GM12892 (cell line): Measurements from ENCODE around the gene GLP1R.

Experiments used
- DNase-seq: peaks from one replicate; pipeline ENCODE4 v3.0.0; 2011; ENCODE audit not compliant: insufficient read length
- FAIRE-seq: peaks from 2 replicates; lab custom pipeline; 2011; peaks lifted over from hg19 to GRCh38; lab: Jason Lieb, UNC
- POLR2A ChIP-seq: IDR thresholded peaks from 2 replicates; pipeline ENCODE4 v1.6.1; 2011; ENCODE audit warnings: low read depth, low read length, control low read depth
- POLR2AphosphoS5 ChIP-seq: IDR thresholded peaks from 2 replicates; pipeline ENCODE4 v1.6.1; 2011; ENCODE audit warnings: low read depth, low read length, control low read depth
- TAF1 ChIP-seq: IDR thresholded peaks from 2 replicates; pipeline ENCODE4 v1.6.1; 2011; ENCODE audit warnings: low read depth, mild to moderate bottlenecking, control low read depth, low read length, borderline replicate concordance

GLP1R gene

GRCh38 chr6:39021041-39021440 lies 27.5 kb upstream of the GLP1R start:
- FAIRE-seq (no peak), DNase-seq (no peak)
- TF ChIP-seq POLR2A (no peak), POLR2AphosphoS5 (no peak), TAF1 (no peak)

GRCh38 chr6:39021779-39022178 lies 26.8 kb upstream of the GLP1R start:
- no peak for FAIRE-seq
- DNase-seq, result no peak
- TF ChIP-seq POLR2A, result no peak
- no peak for TF ChIP-seq POLR2AphosphoS5
- no peak for TF ChIP-seq TAF1

- FAIRE-seq (peak; percentile 57), DNase-seq (no peak)
- no peak for TF ChIP-seq POLR2AphosphoS5
- TF ChIP-seq TAF1, result no peak
- no peak for TF ChIP-seq POLR2A
These were observed 22.4 kb upstream of the GLP1R start for GRCh38 chr6:39026175-39026574.

- FAIRE-seq, result peak; percentile 91
- TF ChIP-seq TAF1 (no peak), POLR2AphosphoS5 (no peak), POLR2A (no peak)
- DNase-seq, result no peak
These were observed 19.2 kb upstream of the GLP1R start for GRCh38 chr6:39029156-39030011.

GRCh38 chr6:39035681-39036080 lies 12.9 kb upstream of the GLP1R start:
- no peak for DNase-seq
- no peak for FAIRE-seq
- TF ChIP-seq POLR2A, result no peak
- TF ChIP-seq TAF1, result no peak
- TF ChIP-seq POLR2AphosphoS5, result no peak

GRCh38 chr6:39037082-39037508 lies 11.5 kb upstream of the GLP1R start:
- TF ChIP-seq TAF1 (no peak), POLR2AphosphoS5 (no peak), POLR2A (no peak)
- FAIRE-seq, result no peak
- DNase-seq, result no peak

GRCh38 chr6:39037707-39038106 lies 10.9 kb upstream of the GLP1R start:
- no peak for DNase-seq
- no peak for FAIRE-seq
- TF ChIP-seq TAF1 (no peak), POLR2A (no peak), POLR2AphosphoS5 (no peak)

GRCh38 chr6:39040080-39040673 lies 8.4 kb upstream of the GLP1R start:
- DNase-seq, result no peak
- TF ChIP-seq TAF1 (no peak), POLR2A (no peak), POLR2AphosphoS5 (no peak)
- no peak for FAIRE-seq

- TF ChIP-seq POLR2AphosphoS5 (no peak), TAF1 (no peak), POLR2A (no peak)
- DNase-seq (no peak), FAIRE-seq (no peak)
These were observed 7.5 kb upstream of the GLP1R start for GRCh38 chr6:39041072-39041471.

GRCh38 chr6:39043776-39044175 lies 4.8 kb upstream of the GLP1R start:
- TF ChIP-seq POLR2A (no peak), TAF1 (no peak), POLR2AphosphoS5 (no peak)
- no peak for FAIRE-seq
- no peak for DNase-seq

- DNase-seq (no peak), FAIRE-seq (no peak)
- TF ChIP-seq POLR2AphosphoS5, result no peak
- no peak for TF ChIP-seq POLR2A
- TF ChIP-seq TAF1, result no peak
These were observed 4.4 kb upstream of the GLP1R start for GRCh38 chr6:39044181-39044580.
